Stimulated activated naive CD8-positive, alpha-beta T cell treated with anti-CD3 and anti-CD28 coated beads, Interleukin-15, amount 100 ng/mL, for 72 hours (primary cell): ENCODE results near the gene MOSMO.
"Not testable (repeated sequence)": the region's sequence is repeated elsewhere in the genome, so short reads cannot be mapped to it uniquely, and the experiment has no call there.

Experiments used
- ATAC-seq: fragments of 150-1000 bp; cut with Tn5 transposase; 2 replicates; pipeline ENCODE4 v1.10.0; 2021; ENCODE audit warnings: mild to moderate bottlenecking, moderate library complexity
- DNase-seq, 2 donors: peaks; one replicate each; pipeline ENCODE4 v3.0.0; 2021 to 2022
- H3K27ac Mint-ChIP-seq, 2 donors: one replicate each; pipeline ENCODE4 v1.8.0; 2022; ENCODE audit warnings: mild to moderate bottlenecking in 2 of 2, mixed read lengths in 2 of 2, moderate library complexity in 2 of 2
- H3K27me3 Mint-ChIP-seq: one replicate; pipeline ENCODE4 v1.8.0; 2022; ENCODE audit warnings: mixed read lengths
- H3K4me1 Mint-ChIP-seq: one replicate; pipeline ENCODE4 v1.8.0; 2022; ENCODE audit warnings: mild to moderate bottlenecking, mixed read lengths
- H3K4me3 Mint-ChIP-seq, 2 donors: one replicate each; pipeline ENCODE4 v1.8.0; 2022; ENCODE audit warnings: mild to moderate bottlenecking in 2 of 2, mixed read lengths in 2 of 2, moderate library complexity in 1 of 2
- H3K9me3 Mint-ChIP-seq, 2 donors: one replicate each; pipeline ENCODE4 v1.8.0; 2022; ENCODE audit warnings: mixed read lengths in 2 of 2

Gene MOSMO

GRCh38 chr16:22089910-22090309 lies 82.0 kb downstream of the MOSMO start:
- no peak for ATAC-seq
- Mint-ChIP-seq H3K4me3 (no peak overlapping the region), H3K27me3 (peaks cover 3% of the 10 kb centered on the region), H3K9me3 (no peaks in the 10 kb centered on the region), H3K27ac (no peak overlapping the region), H3K4me1 (no peaks in the 10 kb centered on the region)
- DNase-seq: no peak

- DNase-seq (no peak), ATAC-seq (no peak)
- Mint-ChIP-seq H3K27me3 (peaks cover 8% of the 10 kb centered on the region), H3K27ac (no peak overlapping the region), H3K4me1 (no peaks in the 10 kb centered on the region), H3K9me3 (no peaks in the 10 kb centered on the region), H3K4me3 (no peak overlapping the region)
These were observed 83.8 kb downstream of the MOSMO start for GRCh38 chr16:22091721-22092120.

- Mint-ChIP-seq H3K4me1 (no peaks in the 10 kb centered on the region), H3K27me3 (peaks cover 12% of the 10 kb centered on the region), H3K9me3 (no peaks in the 10 kb centered on the region), H3K27ac (peak within 1 kb of the TSS in 1 of 2 donors; percentile 4), H3K4me3 (no peak within 1 kb of the TSS)
- DNase-seq: no peak
- no peak for ATAC-seq
These were observed 84.4 kb downstream of the MOSMO start, which contains the start of gene VWA3A for GRCh38 chr16:22092143-22092933. Gene VWA3A, plus strand, starts transcription at chr16:22092541. Its CDS starts 97 bp downstream, at chr16:22092638.

GRCh38 chr16:22093331-22093730 lies 85.4 kb downstream of the MOSMO start:
- Mint-ChIP-seq H3K9me3 (no peaks in the 10 kb centered on the region), H3K27me3 (peaks cover 22% of the 10 kb centered on the region), H3K4me3 (no peak overlapping the region), H3K27ac (no peak overlapping the region), H3K4me1 (no peaks in the 10 kb centered on the region)
- ATAC-seq: no peak
- no peak for DNase-seq

- ATAC-seq (no peak), DNase-seq (no peak)
- H3K27ac Mint-ChIP-seq: no peak overlapping the region
- H3K4me1 Mint-ChIP-seq: peaks cover 2% of the 10 kb centered on the region
- no peaks in the 10 kb centered on the region for H3K9me3 Mint-ChIP-seq
- H3K27me3 Mint-ChIP-seq: peaks cover 25% of the 10 kb centered on the region
- no peak overlapping the region for H3K4me3 Mint-ChIP-seq
These were observed 86.1 kb downstream of the MOSMO start for GRCh38 chr16:22093996-22094395.

GRCh38 chr16:22098405-22099255 lies 90.7 kb downstream of the MOSMO start:
- Mint-ChIP-seq H3K4me3 (peak overlapping the region in 1 of 2 donors; percentile 15), H3K4me1 (peaks cover 5% of the 10 kb centered on the region), H3K27me3 (peaks cover 25% of the 10 kb centered on the region), H3K9me3 (no peaks in the 10 kb centered on the region), H3K27ac (no peak overlapping the region)
- ATAC-seq: peak; percentile 86
- peak in 1 of 2 donors; percentile 22 for DNase-seq

- ATAC-seq (no peak), DNase-seq (no peak)
- H3K27me3 Mint-ChIP-seq: peaks cover 25% of the 10 kb centered on the region
- H3K9me3 Mint-ChIP-seq: no peaks in the 10 kb centered on the region
- H3K4me1 Mint-ChIP-seq: peaks cover 5% of the 10 kb centered on the region
- H3K27ac Mint-ChIP-seq: no peak overlapping the region
- H3K4me3 Mint-ChIP-seq: no peak overlapping the region
These were observed 91.5 kb downstream of the MOSMO start for GRCh38 chr16:22099256-22099975.

- Mint-ChIP-seq H3K4me1 (peaks cover 5% of the 10 kb centered on the region), H3K9me3 (no peaks in the 10 kb centered on the region), H3K4me3 (no peak overlapping the region), H3K27ac (no peak overlapping the region), H3K27me3 (peaks cover 2% of the 10 kb centered on the region)
- ATAC-seq (no peak), DNase-seq (no peak)
These were observed 95.5 kb downstream of the MOSMO start for GRCh38 chr16:22103441-22103840.

- Mint-ChIP-seq H3K4me3 (no peak overlapping the region), H3K9me3 (no peaks in the 10 kb centered on the region), H3K27ac (no peak overlapping the region), H3K27me3 (peaks cover 6% of the 10 kb centered on the region), H3K4me1 (peaks cover 7% of the 10 kb centered on the region)
- ATAC-seq: peak; percentile 28
- DNase-seq: no peak
These were observed 101.5 kb downstream of the MOSMO start for GRCh38 chr16:22109258-22109898.

GRCh38 chr16:22111629-22112028 lies 103.7 kb downstream of the MOSMO start:
- not testable (repeated sequence) for H3K27me3 Mint-ChIP-seq, H3K4me3 Mint-ChIP-seq, DNase-seq, ATAC-seq, H3K9me3 Mint-ChIP-seq, H3K4me1 Mint-ChIP-seq, H3K27ac Mint-ChIP-seq

- ATAC-seq (no peak), DNase-seq (no peak)
- Mint-ChIP-seq H3K4me1 (no peaks in the 10 kb centered on the region), H3K27ac (peak overlapping the region in 1 of 2 donors; percentile 65), H3K9me3 (no peaks in the 10 kb centered on the region), H3K4me3 (no peak overlapping the region), H3K27me3 (peaks cover 6% of the 10 kb centered on the region)
These were observed 108.3 kb downstream of the MOSMO start for GRCh38 chr16:22116095-22116700.

GRCh38 chr16:22117609-22118008 lies 109.7 kb downstream of the MOSMO start:
- H3K27ac Mint-ChIP-seq: no peak overlapping the region
- H3K4me1 Mint-ChIP-seq: no peaks in the 10 kb centered on the region
- ATAC-seq: no peak
- peaks cover 6% of the 10 kb centered on the region for H3K27me3 Mint-ChIP-seq
- no peak overlapping the region for H3K4me3 Mint-ChIP-seq
- DNase-seq: no peak
- no peaks in the 10 kb centered on the region for H3K9me3 Mint-ChIP-seq

GRCh38 chr16:22120440-22120839 lies 112.5 kb downstream of the MOSMO start:
- H3K27me3 Mint-ChIP-seq: peaks cover 6% of the 10 kb centered on the region
- no peaks in the 10 kb centered on the region for H3K9me3 Mint-ChIP-seq
- ATAC-seq: no peak
- H3K4me1 Mint-ChIP-seq: no peaks in the 10 kb centered on the region
- no peak for DNase-seq
- H3K27ac Mint-ChIP-seq: peak overlapping the region in 1 of 2 donors; percentile 3
- no peak overlapping the region for H3K4me3 Mint-ChIP-seq

- no peak overlapping the region for H3K27ac Mint-ChIP-seq
- ATAC-seq (no peak), DNase-seq (no peak)
- H3K27me3 Mint-ChIP-seq: peaks cover 6% of the 10 kb centered on the region
- H3K4me3 Mint-ChIP-seq: no peak overlapping the region
- no peaks in the 10 kb centered on the region for H3K9me3 Mint-ChIP-seq
- H3K4me1 Mint-ChIP-seq: no peaks in the 10 kb centered on the region
These were observed 114.3 kb downstream of the MOSMO start for GRCh38 chr16:22122239-22122638.

GRCh38 chr16:22123146-22123545 lies 115.2 kb downstream of the MOSMO start:
- H3K4me1 Mint-ChIP-seq: no peaks in the 10 kb centered on the region
- DNase-seq: no peak
- H3K27ac Mint-ChIP-seq: no peak overlapping the region
- ATAC-seq: no peak
- H3K4me3 Mint-ChIP-seq: no peak overlapping the region
- peaks cover 0 to 5% of the 10 kb centered on the region in 2 donors for H3K9me3 Mint-ChIP-seq
- H3K27me3 Mint-ChIP-seq: peaks cover 6% of the 10 kb centered on the region
